Pulmonary artery endothelial cell (primary cell): Measurements from ENCODE around the gene ZBTB7A. TPM values are rescaled to one million over a fixed set of nuclear protein-coding genes. Genes with fewer than 3 reads are reported as not detected.

ENCODE experiments used
- DNase-seq: peaks from one replicate; pipeline ENCODE4 v3.0.0-alpha.2; 2011; ENCODE audit warnings: low read depth, low spot score
- total RNA-seq: library from RNA; depleted of rRNA; stranded (reverse); fragments of >200 nt; gene quantifications from 2 replicates; pipeline ENCODE4 v1.2.3, GENCODE V29; 2014

ZBTB7A gene
- total RNA-seq, 1 donor from 2014 or later, result 12.5 TPM

DNA sequence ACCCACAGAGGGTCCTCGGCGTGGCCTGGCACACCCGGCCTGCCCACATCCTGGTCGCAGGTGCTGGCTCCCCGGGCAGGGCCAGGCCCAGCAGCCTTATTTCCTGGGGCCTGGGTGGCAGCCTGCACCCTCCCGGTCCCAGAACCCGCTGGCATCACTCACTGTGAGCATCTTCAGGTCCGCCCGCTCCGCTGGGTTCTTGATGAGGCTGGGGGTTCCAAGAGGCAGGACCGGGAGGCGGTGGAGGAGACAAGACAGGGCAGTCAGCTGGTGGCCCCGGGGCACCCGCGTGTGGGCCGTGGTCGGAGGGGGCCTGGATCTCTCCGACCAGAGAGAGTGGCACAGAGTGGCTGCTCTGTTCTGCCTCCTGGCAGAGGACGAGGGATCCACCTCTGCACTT is 27.6 kb upstream of the ZBTB7A start:
- DNase-seq, result no peak

DNA sequence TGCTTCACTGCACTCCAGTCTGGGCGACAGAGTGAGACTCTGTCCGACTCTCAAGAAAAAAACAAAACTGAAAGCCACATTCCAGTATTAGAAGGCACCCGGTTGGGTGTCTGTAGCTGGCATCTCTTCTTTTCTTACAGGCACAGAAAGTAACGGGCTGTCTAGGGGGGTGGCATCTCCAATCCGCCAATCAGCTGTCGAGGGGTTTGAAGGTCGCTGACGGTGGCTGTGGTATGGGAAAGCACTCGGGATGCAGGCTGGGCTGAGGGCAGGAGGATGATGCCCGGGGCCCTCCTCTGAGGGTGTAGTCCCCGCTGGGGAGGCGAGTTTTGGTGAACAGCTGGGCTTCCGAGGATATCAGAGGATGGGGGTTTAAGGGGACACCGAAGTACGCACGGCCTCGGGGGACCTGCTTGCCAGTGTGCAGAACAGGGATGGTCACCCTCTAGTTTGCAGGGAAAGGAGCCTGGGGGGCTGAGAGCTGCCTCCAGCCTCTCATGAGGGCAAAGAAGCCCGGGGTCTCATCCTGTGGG is 27.0 kb upstream of the ZBTB7A start:
- DNase-seq, result no peak

DNA sequence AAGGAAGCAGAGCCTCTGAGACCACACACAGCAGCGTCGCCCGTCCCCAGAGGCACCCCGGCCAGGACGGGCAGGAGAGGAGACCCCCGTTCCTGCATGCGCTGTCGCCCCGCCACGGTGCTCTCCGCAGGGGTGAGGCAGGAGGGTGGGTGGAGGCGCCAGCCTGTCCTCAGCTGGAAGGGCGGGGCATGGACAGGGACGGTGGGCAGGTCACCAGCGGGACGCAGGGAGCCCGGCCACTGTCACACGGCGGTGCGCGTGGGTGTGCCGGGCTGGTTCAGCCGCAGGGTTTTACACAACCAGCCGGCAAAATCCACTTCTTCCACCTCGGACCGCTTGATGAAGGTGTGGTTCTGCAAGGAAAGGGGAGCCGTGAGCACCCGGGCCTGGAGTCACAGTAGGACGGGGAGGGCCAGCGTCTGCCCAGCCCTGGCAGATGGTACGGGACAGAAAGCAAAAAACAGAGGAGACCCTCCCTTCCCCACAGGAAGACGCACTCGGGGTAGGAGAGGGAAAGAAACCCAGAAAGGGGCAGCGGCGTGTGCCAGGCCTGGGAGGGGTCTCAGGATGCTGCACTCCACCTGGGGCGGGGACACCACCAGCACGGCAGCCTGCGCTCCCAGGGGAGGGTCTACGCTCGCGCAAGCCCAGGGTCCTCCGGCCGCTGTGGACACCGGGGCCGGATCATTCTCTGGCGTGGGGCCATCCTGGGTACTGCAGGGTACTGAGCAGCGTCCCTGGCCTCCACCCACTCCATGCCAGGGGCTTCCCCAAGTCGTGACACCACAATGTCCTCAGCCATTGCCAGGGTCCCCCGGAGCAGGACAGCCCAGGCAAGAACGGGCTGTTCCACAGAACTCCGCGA is 23.9 kb upstream of the ZBTB7A start:
- DNase-seq, result no peak

DNA sequence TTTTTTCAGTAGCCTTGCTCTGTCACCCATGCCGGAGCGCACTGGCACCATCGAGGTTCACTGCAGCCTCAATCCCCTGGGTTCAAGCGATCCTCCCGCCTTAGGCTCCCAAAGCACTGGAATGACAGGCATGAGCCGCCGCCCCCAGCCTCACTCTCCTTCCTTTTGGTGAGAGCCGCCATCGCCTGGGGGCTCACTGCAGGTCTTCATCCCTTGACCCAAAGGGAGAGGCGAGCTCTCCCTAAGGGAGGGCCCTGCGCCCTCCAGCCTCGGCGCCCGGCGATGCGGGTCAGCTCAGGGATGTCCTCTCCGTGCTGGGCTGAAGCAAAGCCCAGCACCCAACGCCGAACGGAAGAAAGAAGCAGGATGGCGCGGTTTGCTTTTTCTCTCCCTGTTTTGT is 23.2 kb upstream of the ZBTB7A start:
- no peak for DNase-seq

DNA sequence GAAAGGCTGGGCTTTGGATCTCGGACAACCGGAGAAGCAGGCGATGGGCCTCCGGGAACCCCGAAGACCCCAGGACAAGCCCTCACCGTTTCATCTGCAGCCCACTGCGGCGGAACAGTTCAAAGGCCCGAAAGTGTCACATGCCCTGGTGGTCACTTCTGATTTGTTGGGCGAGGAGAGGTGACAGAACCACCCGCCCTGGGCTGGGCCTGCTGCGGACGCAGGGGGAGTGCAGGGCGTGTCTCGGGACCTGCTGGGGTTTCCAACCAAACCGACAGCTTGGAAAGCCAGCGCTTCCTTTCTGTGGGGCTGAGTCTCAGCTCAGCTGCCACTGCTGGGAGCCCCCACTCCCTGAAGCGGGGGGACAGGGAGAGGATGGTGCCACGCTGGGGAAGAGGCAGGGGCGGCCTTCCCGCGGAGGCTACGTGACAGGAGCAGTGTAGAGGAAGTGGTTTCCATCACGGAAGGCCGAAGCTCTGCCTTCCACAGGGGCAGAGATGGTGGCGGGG is 22.8 kb upstream of the ZBTB7A start:
- no peak for DNase-seq

DNA sequence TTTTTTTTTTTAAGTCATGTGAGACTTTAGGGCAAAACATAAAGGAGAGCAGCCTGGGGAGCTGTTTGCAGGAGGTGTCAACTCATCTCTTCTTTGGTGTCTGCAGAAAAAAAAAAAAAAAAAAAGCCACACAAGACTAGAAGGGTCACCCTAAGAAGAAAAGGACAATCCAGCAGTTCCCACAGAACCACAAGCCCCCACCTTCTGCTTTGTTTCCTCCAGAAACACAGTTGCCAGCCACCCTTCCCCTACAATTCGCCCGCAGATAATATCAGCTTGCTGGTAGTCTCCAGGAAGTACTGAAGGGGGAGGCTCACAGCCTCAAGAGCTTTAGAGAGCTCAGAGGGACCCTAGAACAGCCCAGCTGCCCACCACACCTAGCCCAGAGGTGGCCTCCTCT is 22.3 kb upstream of the ZBTB7A start:
- no peak for DNase-seq

DNA sequence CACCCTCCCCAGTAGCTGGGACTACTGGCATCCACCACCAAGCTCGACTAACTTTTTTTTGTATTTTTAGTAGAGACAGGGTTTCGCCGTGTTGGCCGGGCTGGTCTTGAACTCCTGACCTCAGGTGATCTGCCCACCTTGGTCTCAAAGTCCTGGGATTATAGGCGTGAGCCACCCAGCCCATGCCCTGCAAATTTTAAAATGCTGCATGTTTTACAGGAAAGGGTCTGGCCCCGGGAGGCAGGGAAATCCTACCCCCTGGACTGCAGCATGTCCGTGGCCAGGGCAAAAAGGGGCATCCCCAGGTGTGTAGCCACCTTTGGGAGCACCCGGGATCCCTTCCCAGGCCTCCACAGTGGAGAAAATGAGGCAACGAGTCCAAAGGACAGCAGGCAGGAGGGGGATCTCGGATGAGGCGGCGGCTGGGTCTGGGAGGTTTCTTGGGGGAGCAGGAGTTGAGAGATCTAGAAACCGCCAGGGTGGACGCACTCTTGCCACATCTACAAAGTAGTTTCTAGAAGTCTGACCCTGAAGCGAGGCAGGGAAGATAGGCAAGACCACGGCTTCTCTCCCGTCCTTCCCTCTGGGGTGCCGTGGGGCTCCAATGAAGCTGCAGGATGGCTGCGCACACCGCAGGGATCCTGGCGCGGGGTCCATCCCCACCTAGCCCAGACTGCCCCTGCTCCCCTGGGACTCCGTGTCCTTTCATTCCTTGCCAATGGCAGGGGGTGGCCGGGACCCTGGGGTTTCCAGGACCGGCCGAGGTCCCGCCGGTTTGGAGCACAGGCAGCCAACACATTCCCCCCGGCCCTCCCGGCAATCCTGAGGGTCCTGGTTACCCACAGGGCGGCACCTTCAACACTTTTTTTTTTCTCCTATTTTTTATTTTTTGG is 21.3 kb upstream of the ZBTB7A start:
- DNase-seq, result no peak

DNA sequence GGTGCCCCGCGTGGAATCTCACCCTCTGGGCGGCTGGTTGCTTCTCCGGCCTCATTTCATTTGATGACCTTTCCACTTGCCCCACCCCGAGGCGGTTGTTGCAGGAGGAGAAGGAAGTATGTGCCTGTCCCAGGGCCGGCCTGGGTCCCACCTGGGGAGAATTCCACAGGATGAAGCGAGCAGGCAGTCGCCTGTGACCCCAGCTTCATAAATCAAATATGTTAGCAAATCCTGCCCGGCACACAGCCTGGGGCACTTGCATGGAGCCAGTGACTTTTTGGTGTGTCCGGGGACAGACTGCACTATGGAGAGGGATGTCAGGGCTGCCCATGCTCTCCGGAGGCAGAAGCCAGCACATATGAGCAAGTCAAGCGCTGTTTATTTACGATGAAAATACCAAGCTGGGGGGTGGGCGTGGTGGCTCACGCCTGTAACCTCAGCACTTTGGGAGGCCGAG is 19.7 kb upstream of the ZBTB7A start:
- no peak for DNase-seq

DNA sequence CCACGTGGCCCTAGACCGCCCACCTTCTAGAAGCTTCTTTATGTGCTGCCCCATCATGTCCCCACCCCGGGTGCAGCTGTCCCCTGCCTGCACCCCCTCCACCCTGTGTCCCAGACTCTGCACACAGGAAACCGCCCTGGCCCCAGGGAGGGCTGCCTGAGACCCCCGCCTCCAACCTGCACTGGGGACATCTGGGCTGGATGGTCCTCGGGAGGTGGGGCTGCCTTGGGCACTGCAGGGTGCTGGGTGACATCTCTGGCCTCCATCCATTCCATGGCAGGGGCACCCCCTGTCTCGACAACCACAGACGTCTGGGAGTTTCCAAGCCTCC is 17.8 kb upstream of the ZBTB7A start:
- no peak for DNase-seq

DNA sequence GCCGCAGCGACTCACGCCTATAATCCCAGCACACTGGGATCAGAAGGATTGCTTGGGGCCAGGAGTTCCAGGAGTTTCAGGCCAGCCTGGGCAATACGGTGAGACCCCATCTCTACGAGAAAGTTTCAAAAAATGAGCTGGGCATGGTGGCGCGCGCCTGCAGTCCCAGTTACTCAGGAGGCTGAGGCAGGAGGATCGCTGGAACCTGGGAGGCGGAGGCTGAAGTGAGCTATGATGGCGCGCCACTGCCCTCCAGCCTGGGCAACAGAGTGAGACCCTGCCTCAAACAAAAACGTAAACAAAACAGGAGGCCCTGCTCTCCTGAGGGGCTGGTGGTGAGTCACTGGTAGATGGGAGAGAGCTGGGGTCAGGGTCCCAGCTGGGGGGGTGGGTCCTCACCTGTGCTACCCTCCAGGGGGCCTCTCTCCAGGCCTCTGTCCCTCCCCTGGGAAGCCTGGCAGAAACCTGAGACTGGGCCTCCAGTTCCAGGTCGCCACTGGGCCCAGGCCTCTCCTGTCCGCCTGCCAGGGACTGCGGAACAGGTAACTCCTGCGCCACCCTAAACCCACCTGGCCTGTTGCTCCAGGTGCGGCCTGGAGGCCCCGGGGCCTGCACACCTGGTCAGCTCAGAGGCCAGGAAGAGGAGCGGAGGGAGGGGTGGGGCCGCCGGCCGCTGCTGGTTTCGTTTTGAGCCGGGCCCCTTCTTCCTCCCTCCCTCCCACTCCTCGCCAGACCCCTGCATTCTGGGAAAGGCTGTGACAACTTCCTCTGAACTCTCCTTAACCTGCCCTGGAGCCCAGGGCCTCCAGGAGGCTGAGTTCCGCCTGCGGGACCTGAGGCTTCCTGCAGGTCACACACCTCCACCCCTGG is 17.2 kb upstream of the ZBTB7A start:
- DNase-seq, result no peak

DNA sequence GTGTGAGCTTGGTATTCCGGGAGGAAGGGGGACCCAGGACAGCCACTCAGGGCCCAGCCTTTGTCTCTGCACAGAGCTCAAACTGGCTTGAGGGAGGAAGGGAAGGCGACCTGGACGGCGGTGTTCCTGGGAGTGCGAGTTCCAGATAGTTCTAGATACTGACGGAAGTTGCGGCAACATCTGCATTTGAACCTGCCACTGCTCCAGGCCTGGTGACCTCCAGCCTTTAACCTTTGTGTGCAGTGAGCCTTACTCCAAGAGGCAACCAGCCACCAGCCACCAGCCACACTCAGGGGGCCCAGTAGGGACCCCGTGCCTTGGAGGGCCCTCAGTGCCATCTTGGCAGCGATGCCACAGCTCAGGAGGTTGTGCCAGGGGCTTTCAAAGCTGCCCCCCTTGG is 15.5 kb upstream of the ZBTB7A start:
- DNase-seq, result no peak

DNA sequence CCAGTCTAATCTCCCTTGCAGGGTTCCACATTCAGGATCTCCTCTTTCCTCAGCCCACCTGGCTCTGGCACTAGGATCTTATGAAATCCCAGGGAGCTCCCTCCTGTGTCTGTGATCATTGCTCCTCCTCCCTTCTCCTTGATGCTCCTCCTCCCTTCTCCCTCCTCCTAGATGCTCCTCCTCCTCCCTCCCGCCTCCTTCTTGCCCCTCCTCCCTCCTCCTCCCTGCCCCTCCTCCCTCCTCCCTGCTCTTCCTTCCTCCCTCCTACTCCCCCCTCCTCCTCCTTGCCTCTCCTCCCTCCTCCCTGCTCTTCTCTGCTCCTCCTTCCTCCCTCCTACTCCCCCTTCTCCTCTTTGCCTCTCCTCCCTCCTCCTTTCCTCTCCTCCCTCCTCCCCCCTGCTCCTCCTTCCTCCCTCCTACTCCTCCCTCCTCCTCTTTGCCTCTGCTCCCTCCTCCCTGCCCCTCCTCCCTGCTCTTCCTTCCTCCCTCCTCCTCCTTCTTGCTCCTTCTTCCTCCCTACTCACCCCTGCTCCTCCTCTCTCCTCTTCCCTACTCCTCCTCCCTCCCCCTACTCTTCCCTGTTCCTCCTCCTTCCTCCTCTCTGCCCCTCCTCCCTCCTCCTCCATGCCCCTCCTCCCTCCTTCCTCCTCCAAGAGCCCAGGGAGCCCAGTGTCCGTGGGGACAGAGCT is 14.9 kb upstream of the ZBTB7A start:
- DNase-seq, result no peak

DNA sequence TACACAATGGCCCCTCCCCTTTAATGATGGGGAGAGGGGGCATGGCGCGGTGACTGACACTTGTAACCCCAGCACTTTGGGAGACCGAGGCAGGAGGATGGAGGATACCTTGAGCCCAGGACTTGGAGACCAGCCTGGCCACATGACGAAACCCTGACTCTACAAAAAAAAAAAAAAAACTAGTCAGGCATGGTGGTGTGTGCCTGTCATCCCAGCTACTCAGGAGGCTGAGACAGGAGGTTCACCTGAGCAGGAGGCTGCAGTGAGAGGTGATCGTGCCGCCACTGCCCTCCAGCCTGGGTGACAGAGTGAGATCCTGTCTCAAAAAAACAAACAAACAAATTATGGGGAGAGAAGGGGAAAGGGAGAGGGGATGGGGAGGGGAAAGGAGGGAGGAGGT is 13.8 kb upstream of the ZBTB7A start:
- no peak for DNase-seq

DNA sequence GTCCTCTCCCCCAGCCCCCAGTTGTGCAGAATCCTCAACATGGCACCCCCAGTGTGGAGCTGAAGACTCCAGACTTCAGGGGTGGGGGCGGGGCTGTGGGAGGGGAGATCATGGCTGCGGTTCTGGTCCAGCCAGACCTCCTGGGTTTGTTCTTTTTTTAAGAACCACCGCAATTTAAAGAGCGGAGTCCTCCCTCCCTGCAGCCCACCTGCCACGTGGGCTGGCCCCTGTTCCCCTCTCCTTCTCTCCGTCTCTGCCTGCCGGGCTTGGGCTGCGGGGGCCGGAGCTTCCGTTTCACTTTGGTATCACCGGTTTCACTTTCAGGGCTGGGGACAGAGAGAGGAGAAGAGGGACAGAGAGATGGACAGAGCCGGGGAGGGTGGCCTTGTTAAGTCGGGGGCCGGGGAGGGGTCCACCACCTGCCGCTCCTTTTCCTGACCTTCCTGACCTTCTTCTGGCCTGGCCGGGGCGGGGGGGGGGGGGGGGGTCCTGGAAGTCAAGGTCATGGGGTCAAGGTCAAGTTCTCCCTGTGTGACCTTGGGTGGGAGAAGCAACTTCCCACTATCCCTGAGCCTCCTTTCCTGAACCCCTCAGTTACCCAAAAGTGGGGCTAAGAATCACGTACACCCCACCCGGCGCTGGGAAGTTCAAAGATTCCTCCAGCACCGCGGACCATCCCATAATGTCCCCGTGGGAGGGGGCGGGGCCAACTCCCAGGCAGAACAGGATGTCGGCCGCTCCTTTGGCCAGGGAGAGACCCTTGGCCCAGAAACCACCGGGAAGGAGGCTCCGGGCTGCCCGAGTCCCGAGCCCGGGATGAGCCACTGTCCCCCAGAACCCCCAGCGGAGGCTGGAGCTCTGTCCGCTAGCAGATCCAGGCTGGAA is 11.3 kb upstream of the ZBTB7A start:
- DNase-seq, result no peak

DNA sequence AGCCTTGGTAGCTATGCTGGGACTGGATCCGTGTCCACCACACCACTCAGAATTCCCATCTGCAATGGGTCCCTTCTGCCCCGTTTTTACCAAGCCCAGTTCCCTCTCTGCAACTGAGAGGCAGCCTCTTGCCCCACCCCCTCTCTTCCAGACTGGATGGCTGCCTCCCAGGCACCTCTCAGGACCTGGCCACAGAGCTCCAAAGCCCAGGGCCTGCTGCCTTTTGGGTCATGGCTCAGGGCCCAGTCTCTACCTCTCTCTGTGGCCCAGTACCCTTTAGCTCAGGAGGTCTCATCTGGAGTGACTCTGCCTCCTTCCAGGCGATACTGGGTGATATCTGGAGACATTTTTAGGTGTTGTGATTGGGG is 10.3 kb upstream of the ZBTB7A start:
- no peak for DNase-seq

DNA sequence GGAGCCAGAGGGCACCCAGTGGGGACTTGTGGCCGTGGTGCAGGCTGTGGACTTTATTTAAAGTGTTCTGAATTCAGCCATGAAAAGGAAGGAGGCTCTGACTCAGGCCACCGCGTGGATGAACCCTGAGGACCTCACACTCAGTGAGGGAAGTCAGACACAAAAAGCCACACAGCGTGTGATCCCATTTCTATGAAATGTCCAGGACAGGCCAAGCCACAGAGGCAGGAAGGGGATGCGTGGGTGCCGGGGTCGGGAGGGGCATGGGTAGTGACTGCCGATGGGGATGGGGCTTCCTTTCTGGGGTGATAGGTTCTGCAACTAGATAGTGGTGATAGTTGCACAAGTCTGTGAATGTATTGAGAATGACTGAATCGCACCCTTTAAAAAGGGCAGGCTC is 8.7 kb upstream of the ZBTB7A start:
- DNase-seq, result no peak

DNA sequence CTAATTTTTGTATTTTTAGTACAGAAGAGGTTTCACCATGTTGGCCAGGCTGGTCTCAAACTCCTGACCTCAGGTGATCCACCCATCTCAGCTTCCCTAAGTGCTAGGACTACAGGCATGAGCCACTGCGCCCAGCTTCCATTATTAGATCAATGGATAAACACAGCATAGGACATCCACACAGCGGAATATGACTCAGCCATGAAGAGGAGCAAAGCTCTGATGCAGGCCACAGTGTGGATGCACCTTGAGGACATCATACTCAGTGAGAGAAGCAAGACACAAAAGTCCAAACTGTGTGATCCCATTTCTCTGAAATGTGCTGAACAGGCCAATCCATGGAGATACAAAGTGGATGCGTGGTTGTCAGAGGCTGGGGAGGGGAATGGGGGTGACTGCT is 4.9 kb upstream of the ZBTB7A start:
- DNase-seq, result no peak

DNA sequence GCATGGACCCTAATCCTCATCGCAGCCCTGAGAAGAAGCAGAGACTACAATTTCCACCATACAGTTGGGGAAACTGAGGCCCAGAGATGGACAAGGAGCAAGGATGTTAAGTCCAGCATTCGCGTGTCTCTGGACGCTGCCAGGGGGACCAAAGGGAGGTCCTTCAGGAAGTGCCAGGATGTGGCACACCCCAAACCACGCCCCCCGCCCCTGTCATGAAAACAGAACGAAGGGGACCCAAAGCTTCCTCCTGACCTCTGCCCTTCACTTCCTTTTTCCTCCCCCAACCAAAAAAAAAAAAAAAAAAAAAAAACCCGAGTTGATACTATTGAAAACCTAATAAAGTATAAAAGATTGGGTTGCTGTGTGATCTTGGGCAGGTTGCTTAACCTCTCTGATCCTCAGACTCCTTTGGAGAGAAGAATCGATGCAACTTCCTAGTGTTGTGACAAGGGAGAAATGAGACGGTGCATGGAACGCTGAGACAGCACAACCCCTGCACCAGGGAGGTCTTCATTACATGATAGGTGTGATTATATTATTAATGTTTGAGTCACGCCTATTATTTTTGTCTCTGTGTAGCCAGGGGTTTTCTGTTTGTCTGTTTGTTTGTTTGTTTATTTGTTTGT is 2.7 kb upstream of the ZBTB7A start:
- no peak for DNase-seq
